Erythroblast (primary cell): ENCODE measurements around the gene TMPO.

Experiments used
- GATA1 ChIP-seq: IDR thresholded peaks from 2 replicates; pipeline ENCODE4 v1.6.1; 2011; ENCODE audit warnings: low read depth, mild to moderate bottlenecking, control low read depth, low read length, moderate library complexity
- POLR2A ChIP-seq: IDR thresholded peaks from 2 replicates; pipeline ENCODE4 v1.6.1; 2011; ENCODE audit warnings: mild to moderate bottlenecking, low read length

DNA sequence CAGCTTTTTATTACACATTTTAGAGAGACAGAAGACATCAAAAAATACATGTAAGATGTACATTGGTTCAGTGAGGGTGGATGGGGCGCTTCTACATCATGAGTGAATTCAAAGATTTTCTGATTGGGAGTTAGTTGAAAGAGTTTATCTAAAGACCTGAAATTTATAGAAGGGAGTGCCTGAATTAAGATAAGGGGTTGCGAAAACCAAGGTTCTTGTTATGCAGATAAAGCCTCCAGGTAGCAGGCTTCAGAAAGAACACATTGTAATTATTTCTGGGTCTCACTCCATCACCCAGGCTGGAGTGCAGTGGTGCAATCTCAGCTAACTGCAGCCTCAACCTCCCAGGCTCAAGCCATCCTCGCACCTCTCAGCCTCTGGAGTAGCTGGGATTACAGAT lies 26.2 kb upstream of the TMPO start:
- TF ChIP-seq POLR2A (no peak), GATA1 (no peak)
